Neural cell (in vitro differentiated cells): ENCODE measurements around the gene EFCAB11. TPM values are rescaled to one million over a fixed set of nuclear protein-coding genes. Genes with fewer than 3 reads are reported as not detected.

Experiments
- H2AFZ ChIP-seq: fragments of 200-600, 300-800 bp; sonication (generic), shearing (Covaris generic); 2 replicates; pipeline ENCODE4 v1.6.0; 2014; ENCODE audit warnings: low read depth, mild to moderate bottlenecking, antibody characterized with exemption, low read length, moderate library complexity
- H3F3A ChIP-seq: fragments of 200-600 bp; shearing (Covaris generic); 2 replicates; pipeline ENCODE4 v1.6.1; 2016; ENCODE audit warnings: mild to moderate bottlenecking, moderate library complexity, mixed read lengths, antibody characterized with exemption, low read length; ENCODE audit not compliant: insufficient read depth, poor library complexity, severe bottlenecking
- H3K27ac ChIP-seq: fragments of 200-600, 300-800 bp; sonication (generic), shearing (Covaris generic); 2 replicates; pipeline ENCODE4 v1.5.1; 2014; ENCODE audit warnings: mild to moderate bottlenecking, low read length, moderate library complexity
- H3K27me3 ChIP-seq: fragments of 300-800, 200-600 bp; sonication (generic), shearing (Covaris generic); 2 replicates; pipeline ENCODE4 v1.6.0; 2014; ENCODE audit warnings: mild to moderate bottlenecking, low read depth, low read length, moderate library complexity; ENCODE audit not compliant: insufficient read depth
- H3K36me3 ChIP-seq: fragments of 300-800, 200-600 bp; sonication (generic), shearing (Covaris generic); 2 replicates; pipeline ENCODE4 v1.5.1; 2014; ENCODE audit warnings: mild to moderate bottlenecking, antibody characterized with exemption, low read length, moderate library complexity; ENCODE audit not compliant: insufficient read depth
- H3K4me2 ChIP-seq: fragments of 300-800, 200-600 bp; sonication (generic), shearing (Covaris generic); 2 replicates; pipeline ENCODE4 v1.6.0; 2014; ENCODE audit warnings: mild to moderate bottlenecking, low read length
- H3K4me3 ChIP-seq: fragments of 300-800, 200-600 bp; sonication (generic), shearing (Covaris generic); 2 replicates; pipeline ENCODE4 v1.5.1; 2014; ENCODE audit warnings: mild to moderate bottlenecking, low read length, moderate library complexity
- H3K79me2 ChIP-seq: fragments of 200-600 bp; shearing (Covaris generic); replicated peaks from 2 replicates; pipeline ENCODE4 v1.6.0; 2014; ENCODE audit warnings: mild to moderate bottlenecking, low read length, moderate library complexity; ENCODE audit not compliant: insufficient read depth
- H3K9ac ChIP-seq: fragments of 300-800, 200-600 bp; sonication (generic), shearing (Covaris generic); 2 replicates; pipeline ENCODE4 v1.6.1; 2016; ENCODE audit warnings: mild to moderate bottlenecking, low read length, mixed read lengths
- H3K9me2 ChIP-seq: fragments of 200-600 bp; shearing (Covaris generic); 2 replicates; pipeline ENCODE4 v1.6.1; 2016; ENCODE audit warnings: mild to moderate bottlenecking, low read length, mixed read lengths; ENCODE audit not compliant: insufficient read depth
- H3K9me3 ChIP-seq: fragments of 200-600, 300-800 bp; sonication (generic), shearing (Covaris generic); 2 replicates; pipeline ENCODE4 v1.6.1; 2016; ENCODE audit warnings: mild to moderate bottlenecking, mixed run types, low read length, moderate library complexity, mixed read lengths
- H4K20me1 ChIP-seq: fragments of 200-600 bp; shearing (Covaris generic); 2 replicates; pipeline ENCODE4 v1.6.1; 2016; ENCODE audit warnings: mild to moderate bottlenecking, mixed run types; ENCODE audit not compliant: insufficient read depth
- EP300 ChIP-seq: fragments of 450-650 bp; conservative IDR thresholded peaks from 2 replicates; pipeline ENCODE4 v1.6.1; 2014; ENCODE audit warnings: antibody characterized with exemption, mild to moderate bottlenecking, moderate library complexity; ENCODE audit not compliant: poor library complexity, severe bottlenecking
- EZH2 ChIP-seq: fragments of 200-600, 300-800 bp; shearing (Covaris generic), sonication (generic); IDR thresholded peaks from 2 replicates; pipeline ENCODE4 v1.6.1; 2014; ENCODE audit warnings: antibody characterized with exemption, low read length, borderline replicate concordance, mild to moderate bottlenecking; ENCODE audit not compliant: insufficient read depth, poor library complexity, severe bottlenecking
- MXI1 ChIP-seq: fragments of 450-650 bp; conservative IDR thresholded peaks from 2 replicates; pipeline ENCODE4 v1.6.1; 2014; ENCODE audit warnings: antibody characterized with exemption, mild to moderate bottlenecking; ENCODE audit not compliant: poor library complexity, severe bottlenecking
- POLR2AphosphoS5 ChIP-seq: IDR thresholded peaks from 2 replicates; pipeline ENCODE4 v1.6.1; 2012
- RAD21 ChIP-seq: fragments of 450-650 bp; conservative IDR thresholded peaks from 2 replicates; pipeline ENCODE4 v1.6.1; 2014; ENCODE audit warnings: antibody characterized with exemption, mild to moderate bottlenecking, moderate library complexity
- SMC3 ChIP-seq: fragments of 450-650 bp; conservative IDR thresholded peaks from 2 replicates; pipeline ENCODE4 v1.6.1; 2014; ENCODE audit warnings: antibody characterized with exemption, mild to moderate bottlenecking, moderate library complexity; ENCODE audit not compliant: poor library complexity
- TAF1 ChIP-seq: IDR thresholded peaks from 2 replicates; pipeline ENCODE4 v1.6.1; 2012; ENCODE audit warnings: low read depth
- polyA plus RNA-seq: library from polyadenylated mRNA; depleted of rRNA; stranded (reverse); fragments of >200 nt; gene quantifications from 2 replicates; pipeline ENCODE4 v1.2.3, GENCODE V29; 2014
- TF ChIP-seq, protein P1 (sequence below): IDR thresholded peaks from 2 replicates; pipeline ENCODE4 v1.6.1; 2012; ENCODE audit warnings: borderline replicate concordance
- TF ChIP-seq, protein P2 (sequence below): fragments of 450-650 bp; IDR thresholded peaks from 2 replicates; pipeline ENCODE4 v1.5.1; 2014; ENCODE audit warnings: antibody characterized with exemption, mild to moderate bottlenecking, moderate library complexity; ENCODE audit not compliant: poor library complexity, severe bottlenecking

Gene EFCAB11
- polyA plus RNA-seq, 1 donor from 2014 or later, result 7.9 TPM

DNA sequence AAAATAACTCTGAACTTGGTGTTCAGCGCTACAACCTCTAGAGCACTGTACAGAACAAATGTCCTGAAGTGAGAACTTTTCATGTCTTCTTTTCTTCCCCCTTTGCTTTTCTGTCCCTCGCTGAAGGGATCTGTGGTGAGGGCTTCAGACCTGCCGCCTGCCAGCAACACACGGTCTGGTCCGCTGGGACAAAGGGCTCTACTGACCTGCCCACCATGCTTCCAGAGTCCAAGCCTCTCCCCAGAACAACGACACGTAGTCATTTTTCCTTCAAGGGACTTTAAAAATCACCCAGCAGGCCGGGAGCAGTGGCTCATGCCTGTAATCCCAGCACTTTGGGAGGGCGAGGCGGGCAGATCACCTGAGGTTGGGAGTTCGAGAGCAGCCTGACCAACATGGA is 140.4 kb downstream of the EFCAB11 start:
- H3K9ac ChIP-seq, result no peak overlapping the region
- TF ChIP-seq, protein P1, sequence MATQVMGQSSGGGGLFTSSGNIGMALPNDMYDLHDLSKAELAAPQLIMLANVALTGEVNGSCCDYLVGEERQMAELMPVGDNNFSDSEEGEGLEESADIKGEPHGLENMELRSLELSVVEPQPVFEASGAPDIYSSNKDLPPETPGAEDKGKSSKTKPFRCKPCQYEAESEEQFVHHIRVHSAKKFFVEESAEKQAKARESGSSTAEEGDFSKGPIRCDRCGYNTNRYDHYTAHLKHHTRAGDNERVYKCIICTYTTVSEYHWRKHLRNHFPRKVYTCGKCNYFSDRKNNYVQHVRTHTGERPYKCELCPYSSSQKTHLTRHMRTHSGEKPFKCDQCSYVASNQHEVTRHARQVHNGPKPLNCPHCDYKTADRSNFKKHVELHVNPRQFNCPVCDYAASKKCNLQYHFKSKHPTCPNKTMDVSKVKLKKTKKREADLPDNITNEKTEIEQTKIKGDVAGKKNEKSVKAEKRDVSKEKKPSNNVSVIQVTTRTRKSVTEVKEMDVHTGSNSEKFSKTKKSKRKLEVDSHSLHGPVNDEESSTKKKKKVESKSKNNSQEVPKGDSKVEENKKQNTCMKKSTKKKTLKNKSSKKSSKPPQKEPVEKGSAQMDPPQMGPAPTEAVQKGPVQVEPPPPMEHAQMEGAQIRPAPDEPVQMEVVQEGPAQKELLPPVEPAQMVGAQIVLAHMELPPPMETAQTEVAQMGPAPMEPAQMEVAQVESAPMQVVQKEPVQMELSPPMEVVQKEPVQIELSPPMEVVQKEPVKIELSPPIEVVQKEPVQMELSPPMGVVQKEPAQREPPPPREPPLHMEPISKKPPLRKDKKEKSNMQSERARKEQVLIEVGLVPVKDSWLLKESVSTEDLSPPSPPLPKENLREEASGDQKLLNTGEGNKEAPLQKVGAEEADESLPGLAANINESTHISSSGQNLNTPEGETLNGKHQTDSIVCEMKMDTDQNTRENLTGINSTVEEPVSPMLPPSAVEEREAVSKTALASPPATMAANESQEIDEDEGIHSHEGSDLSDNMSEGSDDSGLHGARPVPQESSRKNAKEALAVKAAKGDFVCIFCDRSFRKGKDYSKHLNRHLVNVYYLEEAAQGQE, result no peak
- TF ChIP-seq, protein P2, sequence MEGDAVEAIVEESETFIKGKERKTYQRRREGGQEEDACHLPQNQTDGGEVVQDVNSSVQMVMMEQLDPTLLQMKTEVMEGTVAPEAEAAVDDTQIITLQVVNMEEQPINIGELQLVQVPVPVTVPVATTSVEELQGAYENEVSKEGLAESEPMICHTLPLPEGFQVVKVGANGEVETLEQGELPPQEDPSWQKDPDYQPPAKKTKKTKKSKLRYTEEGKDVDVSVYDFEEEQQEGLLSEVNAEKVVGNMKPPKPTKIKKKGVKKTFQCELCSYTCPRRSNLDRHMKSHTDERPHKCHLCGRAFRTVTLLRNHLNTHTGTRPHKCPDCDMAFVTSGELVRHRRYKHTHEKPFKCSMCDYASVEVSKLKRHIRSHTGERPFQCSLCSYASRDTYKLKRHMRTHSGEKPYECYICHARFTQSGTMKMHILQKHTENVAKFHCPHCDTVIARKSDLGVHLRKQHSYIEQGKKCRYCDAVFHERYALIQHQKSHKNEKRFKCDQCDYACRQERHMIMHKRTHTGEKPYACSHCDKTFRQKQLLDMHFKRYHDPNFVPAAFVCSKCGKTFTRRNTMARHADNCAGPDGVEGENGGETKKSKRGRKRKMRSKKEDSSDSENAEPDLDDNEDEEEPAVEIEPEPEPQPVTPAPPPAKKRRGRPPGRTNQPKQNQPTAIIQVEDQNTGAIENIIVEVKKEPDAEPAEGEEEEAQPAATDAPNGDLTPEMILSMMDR, result no peak
- no peak for TF ChIP-seq TAF1
- no peak for TF ChIP-seq EP300
- no peak for TF ChIP-seq EZH2
- H3K79me2 ChIP-seq, result no peaks in the 10 kb centered on the region

DNA sequence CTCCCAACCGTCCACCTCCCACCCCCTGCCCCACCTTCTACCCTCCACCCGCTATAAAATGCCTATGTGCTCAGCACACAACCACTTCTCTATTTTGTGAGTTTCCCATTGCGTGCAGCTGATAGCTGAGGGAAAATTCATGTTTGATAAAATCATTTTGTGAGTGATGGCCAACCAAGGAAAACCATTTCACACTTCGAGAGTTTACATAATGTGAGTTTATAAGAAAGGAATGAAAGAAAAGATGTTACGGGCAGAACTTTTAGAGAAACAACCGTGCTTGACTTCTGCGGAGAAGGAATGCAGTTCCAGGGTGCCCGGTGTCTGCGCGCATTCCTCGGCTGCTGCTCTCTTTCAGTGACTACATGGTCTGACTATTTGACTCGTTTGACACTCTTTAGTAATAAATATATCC is 140.9 kb downstream of the EFCAB11 start:
- H3K79me2 ChIP-seq, result no peaks in the 10 kb centered on the region
- no peak overlapping the region for H3K4me2 ChIP-seq
- no peaks in the 10 kb centered on the region for H3K27me3 ChIP-seq
- no peaks in the 10 kb centered on the region for H4K20me1 ChIP-seq
- TF ChIP-seq EP300 (no peak), POLR2AphosphoS5 (no peak), TAF1 (no peak), MXI1 (no peak), SMC3 (no peak), RAD21 (no peak), EZH2 (no peak)
- TF ChIP-seq, protein P1, result no peak
- TF ChIP-seq, protein P2, result no peak
- no peaks in the 10 kb centered on the region for H3F3A ChIP-seq
- no peaks in the 10 kb centered on the region for H3K9me3 ChIP-seq
- no peak overlapping the region for H3K9ac ChIP-seq
- H3K9me2 ChIP-seq, result no peaks in the 10 kb centered on the region
- H3K27ac ChIP-seq, result no peak overlapping the region
- no peak overlapping the region for H2AFZ ChIP-seq
- no peaks in the 10 kb centered on the region for H3K36me3 ChIP-seq
- no peak overlapping the region for H3K4me3 ChIP-seq

More for the DNA sequence above, 140.4 kb downstream of the EFCAB11 start:
- H4K20me1 ChIP-seq, result no peaks in the 10 kb centered on the region
- H3K9me2 ChIP-seq, result no peaks in the 10 kb centered on the region
- H3F3A ChIP-seq, result no peaks in the 10 kb centered on the region
- H3K9me3 ChIP-seq, result no peaks in the 10 kb centered on the region
- no peak overlapping the region for H2AFZ ChIP-seq
- no peak overlapping the region for H3K4me2 ChIP-seq
- no peak overlapping the region for H3K4me3 ChIP-seq
- H3K27ac ChIP-seq, result no peak overlapping the region
- no peaks in the 10 kb centered on the region for H3K27me3 ChIP-seq
- H3K36me3 ChIP-seq, result no peaks in the 10 kb centered on the region
